Trophoblast cell (in vitro differentiated cells and primary cell): ENCODE data around the gene MYPN.

Source experiments
- DNase-seq, 2 donors: peaks; one replicate each; pipeline ENCODE4 v3.0.0-alpha.2; 2016
- H2AFZ ChIP-seq: 2 replicates; pipeline ENCODE4 v1.6.1; 2013; ENCODE audit warnings: low read length, moderate library complexity, mild to moderate bottlenecking; ENCODE audit not compliant: insufficient read depth, poor library complexity
- H2AK5ac ChIP-seq: 2 replicates; pipeline ENCODE4 v1.6.1; 2013; ENCODE audit warnings: mild to moderate bottlenecking, low read length
- H2BK120ac ChIP-seq: 2 replicates; pipeline ENCODE4 v1.6.1; 2013; ENCODE audit warnings: low read length, mild to moderate bottlenecking, moderate library complexity; ENCODE audit not compliant: insufficient read depth, poor library complexity
- H2BK12ac ChIP-seq: 2 replicates; pipeline ENCODE4 v1.6.1; 2013; ENCODE audit warnings: mild to moderate bottlenecking, low read length, moderate library complexity
- H2BK5ac ChIP-seq: 2 replicates; pipeline ENCODE4 v1.6.1; 2013; ENCODE audit warnings: low read length, low read depth, moderate library complexity, mild to moderate bottlenecking; ENCODE audit not compliant: poor library complexity
- H3K14ac ChIP-seq: 2 replicates; pipeline ENCODE4 v1.6.1; 2013; ENCODE audit warnings: mild to moderate bottlenecking, low read length
- H3K18ac ChIP-seq: 2 replicates; pipeline ENCODE4 v1.6.1; 2013; ENCODE audit warnings: mild to moderate bottlenecking, low read length
- H3K23ac ChIP-seq: 2 replicates; pipeline ENCODE4 v1.6.1; 2013; ENCODE audit warnings: low read length
- H3K27ac ChIP-seq: 2 replicates; pipeline ENCODE4 v1.5.1; 2013; ENCODE audit warnings: low read depth, mild to moderate bottlenecking, inconsistent platforms, low read length, moderate library complexity
- H3K27me3 ChIP-seq: 2 replicates; pipeline ENCODE4 v1.6.1; 2013; ENCODE audit warnings: inconsistent platforms, mild to moderate bottlenecking, low read length, moderate library complexity; ENCODE audit not compliant: insufficient read depth
- H3K36me3 ChIP-seq, 2 experiments: 1 replicate in 1 of 2; 2 replicates in 1 of 2; pipeline ENCODE4 v1.6.1; 2013; ENCODE audit warnings: low read length in 2 of 2, mild to moderate bottlenecking in 2 of 2, moderate library complexity in 1 of 2; ENCODE audit not compliant: insufficient read depth in 2 of 2, control insufficient read depth in 1 of 2
- H3K4ac ChIP-seq: 2 replicates; pipeline ENCODE4 v1.6.1; 2013; ENCODE audit warnings: low read depth, mild to moderate bottlenecking, low read length, moderate library complexity
- H3K4me1 ChIP-seq, 2 experiments: 1 replicate in 1 of 2; 2 replicates in 1 of 2; pipeline ENCODE4 v1.6.1; 2013; ENCODE audit warnings: low read length in 2 of 2, mild to moderate bottlenecking in 2 of 2, moderate library complexity in 1 of 2; ENCODE audit not compliant: insufficient read depth in 2 of 2, control insufficient read depth in 1 of 2
- H3K4me2 ChIP-seq: 2 replicates; pipeline ENCODE4 v1.6.1; 2013; ENCODE audit warnings: inconsistent platforms, mild to moderate bottlenecking, low read length, moderate library complexity
- H3K4me3 ChIP-seq: 2 replicates; pipeline ENCODE4 v1.5.1; 2013; ENCODE audit warnings: mild to moderate bottlenecking, low read depth, low read length, inconsistent platforms
- H3K79me1 ChIP-seq: one replicate; pipeline ENCODE4 v1.6.1; 2013; ENCODE audit warnings: low read length
- H3K79me2 ChIP-seq: 2 replicates; pipeline ENCODE4 v1.6.1; 2013; ENCODE audit warnings: low read length, mild to moderate bottlenecking; ENCODE audit not compliant: control insufficient read depth, insufficient read depth, poor library complexity
- H3K9ac ChIP-seq: 2 replicates; pipeline ENCODE4 v1.6.1; 2013; ENCODE audit warnings: mild to moderate bottlenecking, low read length
- H3K9me3 ChIP-seq: 2 replicates; pipeline ENCODE4 v1.6.1; 2013; ENCODE audit warnings: low read depth, mild to moderate bottlenecking, control low read depth, inconsistent platforms, low read length; ENCODE audit not compliant: insufficient read depth
- H4K12ac ChIP-seq: 2 replicates; pipeline ENCODE4 v1.6.1; 2013; ENCODE audit warnings: low read depth, mild to moderate bottlenecking, low read length, moderate library complexity
- H4K8ac ChIP-seq: 2 replicates; pipeline ENCODE4 v1.6.1; 2013; ENCODE audit warnings: low read depth, mild to moderate bottlenecking, low read length, moderate library complexity
- H4K91ac ChIP-seq: one replicate; pipeline ENCODE4 v1.6.1; 2013; ENCODE audit warnings: low read depth, mild to moderate bottlenecking, low read length, moderate library complexity
- WGBS: extraction: QIAGEN DNeasy Blood & Tissue Kit; methylation state at CpG from one replicate; pipeline ENCODE4 v1.1.7; 2013; ENCODE audit warnings: missing lambda C conversion rate; ENCODE audit not compliant: insufficient read length, insufficient coverage; ENCODE audit errors: extremely low coverage; 5-methylcytosine and 5-hydroxymethylcytosine counted together

The MYPN gene

DNA sequence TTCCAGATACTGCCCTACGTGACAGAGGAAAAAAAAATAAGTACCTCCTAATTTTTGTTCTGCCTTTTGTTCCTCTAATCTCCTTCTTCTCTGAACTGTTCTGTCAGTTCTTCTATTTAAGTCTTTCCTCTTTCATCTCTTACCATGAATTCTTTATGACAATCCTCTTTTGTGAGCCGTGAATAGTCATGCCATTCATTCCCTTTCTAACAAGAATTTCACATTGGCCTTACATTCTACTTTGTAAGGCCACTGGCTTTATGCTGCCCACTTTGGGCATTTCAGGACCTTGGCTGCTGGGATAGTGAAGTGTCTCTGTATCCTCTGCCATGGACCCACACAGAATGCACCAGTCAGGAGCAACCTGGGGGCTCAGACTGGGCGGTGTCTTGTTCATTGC, 69.7 kb downstream of the MYPN start:
- Histone ChIP-seq H2BK120ac (no peak overlapping the region), H3K27me3 (no peaks in the 10 kb centered on the region), H3K4me1 (no peaks in the 10 kb centered on the region), H3K27ac (no peak overlapping the region), H4K12ac (no peak overlapping the region), H2AFZ (no peak overlapping the region), H3K4me3 (no peak overlapping the region), H3K9ac (no peak overlapping the region), H3K9me3 (no peaks in the 10 kb centered on the region), H3K36me3 (no peaks in the 10 kb centered on the region), H3K4ac (no peak overlapping the region), H3K79me1 (no peaks in the 10 kb centered on the region), H3K23ac (no peak overlapping the region), H3K79me2 (no peaks in the 10 kb centered on the region), H4K8ac (no peak overlapping the region), H3K4me2 (no peak overlapping the region), H3K18ac (no peak overlapping the region), H4K91ac (no peak overlapping the region), H2BK5ac (no peak overlapping the region), H2BK12ac (no peak overlapping the region), H2AK5ac (no peak overlapping the region), H3K14ac (no peak overlapping the region)
- no CpG with 5 or more reads among the region's 3 CpGs for WGBS
- no peak for DNase-seq

DNA sequence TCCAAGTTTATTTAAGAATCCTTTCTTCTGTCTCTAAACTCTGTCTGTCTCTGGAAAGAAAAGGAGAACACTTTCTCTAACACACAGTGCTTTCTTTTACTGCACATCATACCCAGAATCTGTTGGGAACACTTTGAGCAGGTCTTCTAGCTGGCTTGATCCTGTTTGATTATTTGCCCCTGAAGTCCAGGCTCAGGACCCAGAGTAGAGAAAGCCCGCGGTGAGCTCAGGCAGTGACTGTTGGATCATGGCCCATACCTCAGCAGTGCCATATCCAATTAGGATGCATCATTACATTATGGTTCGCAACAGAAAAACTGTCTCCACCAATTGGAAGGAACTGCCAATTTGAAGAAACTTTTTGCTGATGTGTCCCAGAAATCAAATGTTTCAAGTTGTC, 71.2 kb downstream of the MYPN start:
- Histone ChIP-seq H3K4me2 (no peak overlapping the region), H4K8ac (no peak overlapping the region), H3K9me3 (no peaks in the 10 kb centered on the region), H3K4ac (no peak overlapping the region), H4K91ac (no peak overlapping the region), H3K14ac (no peak overlapping the region), H2BK12ac (no peak overlapping the region), H3K4me1 (no peaks in the 10 kb centered on the region), H3K36me3 (no peaks in the 10 kb centered on the region), H2BK120ac (no peak overlapping the region), H3K18ac (no peak overlapping the region), H3K23ac (no peak overlapping the region), H3K27ac (no peak overlapping the region), H3K9ac (no peak overlapping the region), H2BK5ac (no peak overlapping the region), H4K12ac (no peak overlapping the region), H3K27me3 (no peaks in the 10 kb centered on the region), H3K79me1 (no peaks in the 10 kb centered on the region), H2AK5ac (no peak overlapping the region), H2AFZ (no peak overlapping the region), H3K79me2 (no peaks in the 10 kb centered on the region), H3K4me3 (no peak overlapping the region)
- DNase-seq: no peak
- whole genome bisulfite sequencing: no CpG with 5 or more reads among the region's 3 CpGs

DNA sequence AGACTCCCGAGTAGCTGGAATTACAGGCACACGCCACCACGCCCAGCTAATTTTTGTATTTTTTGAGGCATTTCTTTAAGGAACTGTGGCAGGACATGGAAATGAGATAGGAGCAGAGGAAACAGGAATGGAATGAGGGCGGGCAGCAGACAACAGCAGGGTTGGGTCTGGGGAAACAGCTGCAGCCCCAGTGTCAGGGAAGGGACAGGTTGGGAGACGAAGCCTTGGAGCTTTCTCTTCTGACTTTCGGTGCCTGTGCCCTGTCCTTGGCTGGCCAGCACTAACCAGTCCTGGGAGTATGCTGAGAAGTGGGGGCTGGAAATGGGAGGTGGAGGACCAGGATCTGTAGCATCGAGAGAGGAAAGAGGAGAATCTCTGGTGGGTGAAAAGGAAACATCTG, 75.3 kb downstream of the MYPN start:
- no peak overlapping the region for H3K27ac ChIP-seq
- no peaks in the 10 kb centered on the region for H3K27me3 ChIP-seq
- no peak overlapping the region for H2AFZ ChIP-seq
- no peak overlapping the region for H3K4me2 ChIP-seq
- WGBS: no CpG with 5 or more reads among the region's 7 CpGs
- no peak overlapping the region for H3K18ac ChIP-seq
- no peaks in the 10 kb centered on the region for H3K36me3 ChIP-seq
- H3K14ac ChIP-seq: no peak overlapping the region
- no peak overlapping the region for H2BK5ac ChIP-seq
- H3K4me1 ChIP-seq: no peaks in the 10 kb centered on the region
- no peak overlapping the region for H4K12ac ChIP-seq
- no peaks in the 10 kb centered on the region for H3K9me3 ChIP-seq
- H4K91ac ChIP-seq: no peak overlapping the region
- no peaks in the 10 kb centered on the region for H3K79me1 ChIP-seq
- H3K4ac ChIP-seq: no peak overlapping the region
- H3K9ac ChIP-seq: no peak overlapping the region
- no peak overlapping the region for H2AK5ac ChIP-seq
- H2BK120ac ChIP-seq: no peak overlapping the region
- H2BK12ac ChIP-seq: no peak overlapping the region
- no peak overlapping the region for H3K4me3 ChIP-seq
- no peak overlapping the region for H3K23ac ChIP-seq
- DNase-seq: peak; percentile 43 to 55
- no peak overlapping the region for H4K8ac ChIP-seq
- no peaks in the 10 kb centered on the region for H3K79me2 ChIP-seq

DNA sequence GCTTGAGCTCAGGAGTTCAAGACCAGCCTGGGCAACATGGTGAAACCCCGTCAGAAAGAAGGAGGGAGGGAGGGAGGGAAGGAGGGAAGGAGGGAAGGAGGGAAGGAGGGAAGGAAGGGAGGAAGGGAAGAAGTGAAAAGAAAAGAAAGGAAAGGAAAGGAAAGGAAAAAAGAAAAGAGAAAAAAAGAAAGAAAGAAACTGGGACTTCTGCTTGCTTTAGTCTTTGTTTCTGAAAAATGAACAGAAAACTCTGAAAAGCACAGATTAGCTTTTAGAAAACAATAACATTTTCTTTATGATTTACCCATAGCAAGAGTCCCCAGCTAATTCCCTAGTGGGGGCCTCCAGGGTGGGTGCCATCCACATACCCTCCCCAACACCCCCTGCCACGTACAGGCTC, 75.8 kb downstream of the MYPN start:
- no peak overlapping the region for H2AFZ ChIP-seq
- H3K36me3 ChIP-seq: no peaks in the 10 kb centered on the region
- H3K18ac ChIP-seq: no peak overlapping the region
- no peak overlapping the region for H2BK120ac ChIP-seq
- no peak overlapping the region for H3K9ac ChIP-seq
- H3K9me3 ChIP-seq: no peaks in the 10 kb centered on the region
- H3K23ac ChIP-seq: no peak overlapping the region
- H4K12ac ChIP-seq: no peak overlapping the region
- no peaks in the 10 kb centered on the region for H3K79me2 ChIP-seq
- no peak overlapping the region for H3K27ac ChIP-seq
- H2BK5ac ChIP-seq: no peak overlapping the region
- no peaks in the 10 kb centered on the region for H3K27me3 ChIP-seq
- no peak overlapping the region for H3K4ac ChIP-seq
- H2BK12ac ChIP-seq: no peak overlapping the region
- no peaks in the 10 kb centered on the region for H3K4me1 ChIP-seq
- no peak overlapping the region for H4K8ac ChIP-seq
- DNase-seq: no peak
- no peak overlapping the region for H3K4me3 ChIP-seq
- H3K4me2 ChIP-seq: no peak overlapping the region
- H3K14ac ChIP-seq: no peak overlapping the region
- no peak overlapping the region for H4K91ac ChIP-seq
- WGBS: no CpG with 5 or more reads among the region's 2 CpGs
- no peaks in the 10 kb centered on the region for H3K79me1 ChIP-seq
- H2AK5ac ChIP-seq: no peak overlapping the region
